ENCODE results near the gene GRK4. TPM values are rescaled to one million over a fixed set of nuclear protein-coding genes. Genes with fewer than 3 reads are reported as not detected.

GRK4 gene
- total RNA-seq, 1 donor from 2014 or later: 6.7 TPM

GRCh38 chr4:3069661-3070199 is 106.4 kb downstream of the GRK4 start:
- peaks cover 5% of the 10 kb centered on the region for H3K4me1 Mint-ChIP-seq (ENCODE audit: low read depth, unreplicated experiment)
- no peaks in the 10 kb centered on the region for H3K79me2 ChIP-seq (ENCODE audit: insufficient read depth, low read length)
- H3K27me3 Mint-ChIP-seq (ENCODE audit: low read depth, unreplicated experiment): peaks cover 6% of the 10 kb centered on the region
- no peak for DNase-seq (ENCODE audit: low read depth)
- no peak overlapping the region for H3K4me3 Mint-ChIP-seq (ENCODE audit: unreplicated experiment)
- H3K4me2 ChIP-seq (ENCODE audit: low read length): no peak overlapping the region
- peaks cover 15% of the 10 kb centered on the region for H3K4me1 ChIP-seq (ENCODE audit: insufficient read depth, low read length)
- no peaks in the 10 kb centered on the region for H3K9me3 ChIP-seq (ENCODE audit: insufficient read depth, low read depth, low read length)
- no peak overlapping the region for H2AFZ ChIP-seq (ENCODE audit: low read depth, low read length)
- H3K36me3 Mint-ChIP-seq (ENCODE audit: low read depth, unreplicated experiment): peaks cover 1% of the 10 kb centered on the region
- no peaks in the 10 kb centered on the region for H3K27me3 ChIP-seq (ENCODE audit: insufficient read depth, low read length)
- H3K9ac ChIP-seq (ENCODE audit: low read length): no peak overlapping the region
- no peak overlapping the region for H3K27ac Mint-ChIP-seq (ENCODE audit: unreplicated experiment)
- H3K27ac ChIP-seq (ENCODE audit: low read depth, low read length): no peak overlapping the region
- no peaks in the 10 kb centered on the region for H4K20me1 ChIP-seq (ENCODE audit: insufficient read depth, low read length)
- FAIRE-seq: no peak
- TF ChIP-seq CTCF (IDR thresholded peaks at IDR 0.05; ENCODE audit: insufficient read depth, low read depth, low read length) (no peak), EZH2 (IDR thresholded peaks at IDR 0.05; ENCODE audit: insufficient read depth, low read length) (no peak)
- no peak overlapping the region for H3K4me3 ChIP-seq (ENCODE audit: insufficient read depth, low read depth, low read length)
- no peaks in the 10 kb centered on the region for H3K36me3 ChIP-seq (ENCODE audit: insufficient read depth, low read length)
- peaks cover 14% of the 10 kb centered on the region for H3K9me3 Mint-ChIP-seq (ENCODE audit: unreplicated experiment)

GRCh38 chr4:3070709-3071500 is 107.5 kb downstream of the GRK4 start:
- H3K36me3 ChIP-seq (ENCODE audit: insufficient read depth, low read length): no peaks in the 10 kb centered on the region
- peak overlapping the region; percentile 25 for H3K4me2 ChIP-seq (ENCODE audit: low read length)
- H3K27me3 Mint-ChIP-seq (ENCODE audit: low read depth, unreplicated experiment): peaks cover 6% of the 10 kb centered on the region
- H3K9me3 Mint-ChIP-seq (ENCODE audit: unreplicated experiment): peaks cover 10% of the 10 kb centered on the region
- H3K27ac Mint-ChIP-seq (ENCODE audit: unreplicated experiment): peak overlapping the region; percentile 28
- H3K36me3 Mint-ChIP-seq (ENCODE audit: low read depth, unreplicated experiment): no peaks in the 10 kb centered on the region
- peaks cover 9% of the 10 kb centered on the region for H3K79me2 ChIP-seq (ENCODE audit: insufficient read depth, low read length)
- no peaks in the 10 kb centered on the region for H3K27me3 ChIP-seq (ENCODE audit: insufficient read depth, low read length)
- H3K4me1 ChIP-seq (ENCODE audit: insufficient read depth, low read length): peaks cover 18% of the 10 kb centered on the region
- H2AFZ ChIP-seq (ENCODE audit: low read depth, low read length): peak overlapping the region; percentile 79
- H3K9me3 ChIP-seq (ENCODE audit: insufficient read depth, low read depth, low read length): no peaks in the 10 kb centered on the region
- H3K4me3 Mint-ChIP-seq (ENCODE audit: unreplicated experiment): no peak overlapping the region
- FAIRE-seq (peak; percentile 32), DNase-seq (ENCODE audit: low read depth) (peak; percentile 19)
- peak overlapping the region; percentile 40 for H3K27ac ChIP-seq (ENCODE audit: low read depth, low read length)
- TF ChIP-seq EZH2 (IDR thresholded peaks at IDR 0.05; ENCODE audit: insufficient read depth, low read length): no peak
- no peak for TF ChIP-seq CTCF (IDR thresholded peaks at IDR 0.05; ENCODE audit: insufficient read depth, low read depth, low read length)
- no peak overlapping the region for H3K4me3 ChIP-seq (ENCODE audit: insufficient read depth, low read depth, low read length)
- peaks cover 4% of the 10 kb centered on the region for H4K20me1 ChIP-seq (ENCODE audit: insufficient read depth, low read length)
- H3K4me1 Mint-ChIP-seq (ENCODE audit: low read depth, unreplicated experiment): peaks cover 6% of the 10 kb centered on the region
- H3K9ac ChIP-seq (ENCODE audit: low read length): no peak overlapping the region

DNA sequence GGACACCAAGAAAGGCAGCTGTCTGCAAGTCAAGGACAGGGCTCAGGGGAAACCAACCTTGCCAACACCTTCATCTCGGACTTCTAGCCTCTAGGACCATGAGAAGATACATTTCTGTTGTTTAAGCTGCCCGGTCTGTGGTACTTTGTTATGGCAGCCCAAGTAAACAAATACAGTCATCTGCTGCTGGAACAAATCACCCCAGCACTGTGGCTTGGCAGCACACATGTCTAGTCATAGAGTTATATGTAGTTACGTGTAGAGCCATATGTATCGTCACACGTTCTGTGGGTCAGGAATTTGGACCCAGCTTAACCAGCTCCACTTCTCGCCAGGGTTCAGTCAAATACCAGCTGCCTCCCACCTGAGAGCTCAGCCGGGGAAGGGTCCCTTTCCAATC is 108.4 kb downstream of the GRK4 start:
- DNase-seq (ENCODE audit: low read depth) (no peak), FAIRE-seq (no peak)
- H3K36me3 ChIP-seq (ENCODE audit: insufficient read depth, low read length): no peaks in the 10 kb centered on the region
- peaks cover 13% of the 10 kb centered on the region for H4K20me1 ChIP-seq (ENCODE audit: insufficient read depth, low read length)
- H3K4me1 ChIP-seq (ENCODE audit: insufficient read depth, low read length): peaks cover 26% of the 10 kb centered on the region
- peaks cover 2% of the 10 kb centered on the region for H3K27me3 Mint-ChIP-seq (ENCODE audit: low read depth, unreplicated experiment)
- no peak overlapping the region for H3K4me3 Mint-ChIP-seq (ENCODE audit: unreplicated experiment)
- H3K36me3 Mint-ChIP-seq (ENCODE audit: low read depth, unreplicated experiment): no peaks in the 10 kb centered on the region
- H3K4me1 Mint-ChIP-seq (ENCODE audit: low read depth, unreplicated experiment): peaks cover 11% of the 10 kb centered on the region
- no peaks in the 10 kb centered on the region for H3K27me3 ChIP-seq (ENCODE audit: insufficient read depth, low read length)
- no peak for TF ChIP-seq CTCF (IDR thresholded peaks at IDR 0.05; ENCODE audit: insufficient read depth, low read depth, low read length)
- no peak for TF ChIP-seq EZH2 (IDR thresholded peaks at IDR 0.05; ENCODE audit: insufficient read depth, low read length)
- peak overlapping the region; percentile 60 for H3K27ac Mint-ChIP-seq (ENCODE audit: unreplicated experiment)
- no peak overlapping the region for H3K4me3 ChIP-seq (ENCODE audit: insufficient read depth, low read depth, low read length)
- H3K79me2 ChIP-seq (ENCODE audit: insufficient read depth, low read length): peaks cover 18% of the 10 kb centered on the region
- H3K4me2 ChIP-seq (ENCODE audit: low read length): no peak overlapping the region
- H3K9me3 ChIP-seq (ENCODE audit: insufficient read depth, low read depth, low read length): no peaks in the 10 kb centered on the region
- H3K27ac ChIP-seq (ENCODE audit: low read depth, low read length): no peak overlapping the region
- peaks cover 4% of the 10 kb centered on the region for H3K9me3 Mint-ChIP-seq (ENCODE audit: unreplicated experiment)
- peak overlapping the region; percentile 79 for H2AFZ ChIP-seq (ENCODE audit: low read depth, low read length)
- H3K9ac ChIP-seq (ENCODE audit: low read length): no peak overlapping the region
